ENCODE results near the gene IFNK. TPM values are rescaled to one million over a fixed set of nuclear protein-coding genes. Genes with fewer than 3 reads are reported as not detected.

Gene IFNK
- polyA plus RNA-seq, 1 experiment: not detected

DNA sequence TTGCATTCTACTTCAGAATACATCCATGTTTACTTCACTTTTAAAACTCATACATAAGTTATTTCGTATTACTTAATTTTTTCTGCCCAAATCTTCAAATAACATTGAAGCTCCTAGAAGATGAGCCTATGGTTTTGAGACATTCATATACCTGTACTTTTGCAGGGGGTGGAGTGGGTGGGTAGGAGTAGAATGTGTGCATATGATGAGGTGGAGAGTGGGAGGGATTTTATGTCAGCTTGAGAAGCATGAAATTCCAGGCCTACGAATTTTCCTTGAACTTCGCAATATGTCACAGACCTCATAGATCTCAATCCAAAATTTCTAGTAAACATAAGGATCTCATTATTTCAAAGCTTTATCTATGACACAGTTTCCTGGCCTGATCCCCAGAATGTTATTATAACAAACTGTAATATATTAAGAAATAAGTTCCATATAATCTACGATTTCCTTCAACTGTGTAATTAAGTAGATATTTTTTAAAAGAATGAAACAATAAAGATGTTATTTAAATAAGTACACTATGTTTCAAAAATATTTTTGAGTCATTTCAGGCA is 25.2 kb downstream of the IFNK start:
- ChIA-PET POLR2A (interaction anchor here (0.6 kb wide), 1 partner anchor 9 kb away, joined by 4 read pairs; no protein-coding TSS in a partner anchor), CTCF (interaction anchor here (0.6 to 12.8 kb wide), 7 partner anchors 14 to 216 kb away, joined by 3 to 211 read pairs (median 13); partner anchors contain the start of gene MOB3B)
- TF ChIP-seq, protein P1, sequence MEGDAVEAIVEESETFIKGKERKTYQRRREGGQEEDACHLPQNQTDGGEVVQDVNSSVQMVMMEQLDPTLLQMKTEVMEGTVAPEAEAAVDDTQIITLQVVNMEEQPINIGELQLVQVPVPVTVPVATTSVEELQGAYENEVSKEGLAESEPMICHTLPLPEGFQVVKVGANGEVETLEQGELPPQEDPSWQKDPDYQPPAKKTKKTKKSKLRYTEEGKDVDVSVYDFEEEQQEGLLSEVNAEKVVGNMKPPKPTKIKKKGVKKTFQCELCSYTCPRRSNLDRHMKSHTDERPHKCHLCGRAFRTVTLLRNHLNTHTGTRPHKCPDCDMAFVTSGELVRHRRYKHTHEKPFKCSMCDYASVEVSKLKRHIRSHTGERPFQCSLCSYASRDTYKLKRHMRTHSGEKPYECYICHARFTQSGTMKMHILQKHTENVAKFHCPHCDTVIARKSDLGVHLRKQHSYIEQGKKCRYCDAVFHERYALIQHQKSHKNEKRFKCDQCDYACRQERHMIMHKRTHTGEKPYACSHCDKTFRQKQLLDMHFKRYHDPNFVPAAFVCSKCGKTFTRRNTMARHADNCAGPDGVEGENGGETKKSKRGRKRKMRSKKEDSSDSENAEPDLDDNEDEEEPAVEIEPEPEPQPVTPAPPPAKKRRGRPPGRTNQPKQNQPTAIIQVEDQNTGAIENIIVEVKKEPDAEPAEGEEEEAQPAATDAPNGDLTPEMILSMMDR (IDR thresholded peaks at IDR 0.05; ENCODE audit: low read depth, low read length): no peak
- Histone ChIP-seq H3K9me3 (ENCODE audit: control insufficient read depth, insufficient read depth, low read length) (no peaks in the 10 kb centered on the region), H3K4me3 (ENCODE audit: low read depth, low read length) (no peak overlapping the region), H3K27ac (ENCODE audit: low read depth, low read length) (no peak overlapping the region), H3K27me3 (ENCODE audit: control insufficient read depth, insufficient read depth, low read length) (no peaks in the 10 kb centered on the region)
- no peak for DNase-seq (ENCODE audit: low read depth, low spot score)

DNA sequence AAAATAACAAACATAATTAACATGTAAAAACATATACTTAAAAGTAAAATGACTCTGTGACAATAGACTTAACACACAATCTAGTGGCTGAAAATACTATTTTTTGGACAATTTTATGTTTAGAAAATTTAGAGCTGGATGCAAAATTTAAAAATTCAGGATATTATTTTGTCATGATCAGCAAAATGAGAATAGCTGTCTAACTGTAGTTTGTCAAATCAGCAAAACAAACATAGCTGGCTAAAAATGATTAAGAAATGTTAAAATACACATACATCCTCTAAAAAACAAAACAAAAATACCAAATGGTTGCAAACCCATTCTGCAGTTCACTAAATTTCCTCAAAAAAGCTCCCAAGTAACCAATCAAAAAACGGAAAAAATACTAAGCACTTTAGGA is 30.6 kb downstream of the IFNK start:
- ChIA-PET POLR2A (no interaction called here), CTCF (interaction anchor here (1.1 to 4.6 kb wide), 3 partner anchors 9 to 222 kb away, joined by 3 to 20 read pairs (median 4); no protein-coding TSS in a partner anchor)
- H3K27me3 ChIP-seq (ENCODE audit: control insufficient read depth, insufficient read depth, low read length): no peaks in the 10 kb centered on the region
- H3K9me3 ChIP-seq (ENCODE audit: control insufficient read depth, insufficient read depth, low read length): no peaks in the 10 kb centered on the region
- H3K27ac ChIP-seq (ENCODE audit: low read depth, low read length): no peak overlapping the region
- TF ChIP-seq, protein P1 (IDR thresholded peaks at IDR 0.05; ENCODE audit: low read depth, low read length): no peak
- DNase-seq (ENCODE audit: low read depth, low spot score): no peak
- H3K4me3 ChIP-seq (ENCODE audit: low read depth, low read length): no peak overlapping the region

DNA sequence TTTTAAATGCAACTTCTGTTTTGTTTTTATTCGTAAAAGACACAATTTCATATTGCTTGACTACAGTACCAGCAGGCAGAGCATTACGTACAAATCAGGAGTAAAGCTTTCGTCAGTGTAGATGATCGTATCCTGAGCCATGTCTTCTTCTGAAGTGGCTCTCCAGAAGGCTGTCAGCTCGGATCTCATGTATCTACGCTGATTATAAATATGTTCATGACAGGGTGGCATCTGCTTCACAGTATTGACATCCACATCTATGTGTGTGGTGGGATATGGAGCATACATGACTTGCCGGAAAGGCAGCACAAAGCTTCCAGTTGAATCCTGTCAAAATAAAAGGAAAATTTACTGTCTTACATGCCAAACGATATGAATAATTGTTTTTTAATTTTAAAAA is 32.4 kb downstream of the IFNK start:
- no peak overlapping the region for H3K4me3 ChIP-seq (ENCODE audit: low read depth, low read length)
- H3K9me3 ChIP-seq (ENCODE audit: control insufficient read depth, insufficient read depth, low read length): no peaks in the 10 kb centered on the region
- ChIA-PET POLR2A (no interaction called here), CTCF (interaction anchor here (4.6 kb wide), 1 partner anchor 224 kb away, joined by 20 read pairs; no protein-coding TSS in a partner anchor)
- H3K27me3 ChIP-seq (ENCODE audit: control insufficient read depth, insufficient read depth, low read length): no peaks in the 10 kb centered on the region
- TF ChIP-seq, protein P1 (IDR thresholded peaks at IDR 0.05; ENCODE audit: low read depth, low read length): no peak
- no peak overlapping the region for H3K27ac ChIP-seq (ENCODE audit: low read depth, low read length)
- no peak for DNase-seq (ENCODE audit: low read depth, low spot score)

DNA sequence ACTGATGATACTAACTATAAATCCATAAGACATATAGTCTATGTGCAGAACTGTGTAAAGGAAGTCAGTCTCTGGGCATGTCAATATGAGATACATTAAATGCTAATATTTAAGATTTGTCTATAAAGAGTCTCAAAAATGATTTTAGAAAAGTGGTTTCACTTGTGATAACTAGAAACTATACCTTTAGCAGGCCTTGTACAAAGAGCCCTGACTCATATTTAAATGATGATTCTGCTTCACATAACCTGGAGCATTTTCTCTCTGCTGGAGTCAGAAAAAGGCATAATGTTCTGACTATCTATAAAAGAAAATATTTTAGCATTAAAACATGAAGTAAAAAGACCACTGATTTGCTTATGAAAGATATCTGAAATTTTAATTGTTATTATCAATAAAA is 34.2 kb downstream of the IFNK start:
- H3K27ac ChIP-seq (ENCODE audit: low read depth, low read length): no peak overlapping the region
- no peaks in the 10 kb centered on the region for H3K9me3 ChIP-seq (ENCODE audit: control insufficient read depth, insufficient read depth, low read length)
- TF ChIP-seq, protein P1 (IDR thresholded peaks at IDR 0.05; ENCODE audit: low read depth, low read length): no peak
- DNase-seq (ENCODE audit: low read depth, low spot score): no peak
- H3K4me3 ChIP-seq (ENCODE audit: low read depth, low read length): no peak overlapping the region
- H3K27me3 ChIP-seq (ENCODE audit: control insufficient read depth, insufficient read depth, low read length): no peaks in the 10 kb centered on the region
- POLR2A ChIA-PET: no interaction called here
- CTCF ChIA-PET: interaction anchor here (1.3 kb wide), 1 partner anchor 225 kb away, joined by 7 read pairs; no protein-coding TSS in a partner anchor

DNA sequence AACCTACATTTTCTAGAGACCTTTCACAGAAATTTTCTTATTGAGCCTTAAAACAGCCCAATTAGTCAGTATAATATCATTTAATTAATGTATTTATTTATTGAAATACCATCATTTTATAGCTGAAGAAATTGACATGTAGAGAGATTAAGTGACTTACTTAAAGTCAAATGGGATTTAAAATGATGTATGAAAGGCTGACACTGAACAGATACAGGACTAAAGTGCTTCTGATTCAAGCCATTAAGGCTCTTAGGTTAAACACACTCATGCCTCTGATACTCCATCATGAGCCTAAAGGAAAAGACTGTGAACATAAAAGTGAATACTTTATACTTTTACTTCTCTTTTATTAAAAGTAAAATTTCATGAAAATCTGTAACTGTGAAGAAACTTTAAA is 36.4 kb downstream of the IFNK start:
- ChIA-PET CTCF (interaction anchor here (0.6 to 3.7 kb wide), 2 partner anchors 227 to 771 kb away, joined by 6 to 13 read pairs; no protein-coding TSS in a partner anchor), POLR2A (no interaction called here)
- no peak for DNase-seq (ENCODE audit: low read depth, low spot score)
- H3K4me3 ChIP-seq (ENCODE audit: low read depth, low read length): no peak overlapping the region
- no peaks in the 10 kb centered on the region for H3K27me3 ChIP-seq (ENCODE audit: control insufficient read depth, insufficient read depth, low read length)
- no peak overlapping the region for H3K27ac ChIP-seq (ENCODE audit: low read depth, low read length)
- TF ChIP-seq, protein P1 (IDR thresholded peaks at IDR 0.05; ENCODE audit: low read depth, low read length): no peak
- H3K9me3 ChIP-seq (ENCODE audit: control insufficient read depth, insufficient read depth, low read length): no peaks in the 10 kb centered on the region

Data from AG04450 (cell line).